Pancreas (tissue), 10 donors: ENCODE measurements around the gene SLC22A6. TPM values are rescaled to one million over a fixed set of nuclear protein-coding genes. Genes with fewer than 3 reads are reported as not detected.

Experiments used
- ATAC-seq, 4 donors: fragments of 200-7000 bp; cut with Tn5 transposase; one replicate each; pipeline versions ENCODE4 v1.8.0 to v1.9.1; 2020; ENCODE audit warnings: mild to moderate bottlenecking in 4 of 4, moderate library complexity in 4 of 4
- DNase-seq, 6 donors: peaks; one replicate each; pipeline ENCODE4 v3.0.0-alpha.2; 2020
- FAIRE-seq: peaks from 2 replicates; lab custom pipeline; 2012; peaks lifted over from hg19 to GRCh38; lab: Jason Lieb, UNC
- H3K27ac ChIP-seq, 4 donors: fragments of 200-600 bp; sonication (generic); 1 replicate in 3 of 4; 2 replicates in 1 of 4; pipeline versions ENCODE4 v1.5.0 to v1.8.0; 2020
- H3K27me3 ChIP-seq, 4 donors: fragments of 200-600 bp; one replicate each; pipeline ENCODE4 v1.8.0; 2021
- H3K36me3 ChIP-seq, 3 donors: fragments of 200-600 bp; sonication (generic) in 1 of 3; one replicate each; pipeline versions ENCODE4 v1.5.0 to v1.8.0; 2020 to 2021
- H3K4me1 ChIP-seq, 3 donors: fragments of 200-600 bp; one replicate each; pipeline ENCODE4 v1.8.0; 2021
- H3K4me3 ChIP-seq, 4 donors: fragments of 200-600 bp; sonication (generic) in 2 of 4; one replicate each; pipeline versions ENCODE4 v1.5.0 to v1.8.0; 2020 to 2021
- H3K9me3 ChIP-seq, 4 donors: fragments of 200-600 bp; one replicate each; pipeline ENCODE4 v1.8.0; 2021
- WGBS, 2 donors: extraction: QIAGEN DNeasy Blood & Tissue Kit; methylation state at CpG; one replicate each; pipeline ENCODE4 v1.1.7; 2013; 5-methylcytosine and 5-hydroxymethylcytosine counted together
- intact Hi-C, 3 donors: fragments of 100-400 bp; cut with DNase I; formaldehyde crosslinking; loops; one replicate each; pipeline versions ENCODE4 v1.11.1 to v1.14.2; 2022
- polyA plus RNA-seq, 2 donors: library from polyadenylated mRNA; stranded (reverse); fragments of 200-250 nt; gene quantifications; one replicate each; pipeline ENCODE4 v1.2.3, GENCODE V29; 2013
- total RNA-seq, 6 donors: library from RNA; stranded (reverse); fragmentation: NEBNext Ultra II Directional in 4 of 6; extraction: Animal tissue kit (Norgen Biotek cat#: 25700) in 4 of 6; gene quantifications; one replicate each; pipeline versions ENCODE4 v1.2.1 to v1.2.4, GENCODE V29; 2021 to 2023
- TF ChIP-seq, protein P1 (sequence below), 4 donors: fragments of 200-600 bp; sonication (generic) in 3 of 4; IDR thresholded peaks; one replicate each; pipeline versions ENCODE4 v1.5.0 to v1.8.0; 2021; ENCODE audit warnings: antibody characterized with exemption in 4 of 4
- donor health status: healthy with polysubstance abuse.
- donor health status: DM: no; HTN: no; CAD: no; lungs with moderate emphysema.
- donor health status: DM: no; HTN: no; CAD: no.
- donor health status: control.
- donor health status: control.
- donor health status: Bipolar disorder and iron deficiency.
- donor health status: DM: yes; HTN: yes; CAD: no.
- donor health status: DM: no; HTN: no; CAD: no.
- donor health status: DM: no; HTN: no; CAD: no.
- donor health status: DM: yes; HTN: yes; CAD: no.

Gene SLC22A6
- total and polyA plus RNA-seq, 8 donors, result not detected

DNA sequence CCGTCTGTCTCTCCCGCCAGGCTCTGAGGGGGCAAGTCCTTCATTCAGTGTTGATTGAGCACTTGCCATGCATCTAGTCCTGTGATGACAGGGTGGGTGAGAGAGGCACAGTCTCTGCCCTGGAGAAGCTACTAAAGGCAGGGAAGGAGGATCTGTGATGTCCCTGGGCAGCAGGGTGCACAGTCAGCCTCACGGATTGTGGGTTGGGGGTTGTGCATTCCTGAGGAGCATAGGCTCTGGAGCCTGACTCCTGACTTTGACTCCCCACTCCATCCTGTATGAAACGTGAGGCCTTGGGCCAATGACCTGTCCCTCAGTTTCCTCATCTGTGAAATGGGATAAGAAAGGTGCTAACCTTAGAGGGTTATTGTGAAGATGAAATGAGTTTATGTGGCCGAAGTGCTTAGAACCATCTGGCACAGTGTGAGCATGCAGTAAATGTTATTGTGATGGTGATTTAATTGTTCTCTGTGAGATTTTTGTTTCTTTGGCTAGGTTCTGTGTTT is 26.2 kb upstream of the SLC22A6 start:
- WGBS, 2 donors, result 82 to 88% methylated on average over 5 of the region's 5 CpGs
- no peak overlapping the region for H3K4me3 ChIP-seq
- TF ChIP-seq, protein P1, sequence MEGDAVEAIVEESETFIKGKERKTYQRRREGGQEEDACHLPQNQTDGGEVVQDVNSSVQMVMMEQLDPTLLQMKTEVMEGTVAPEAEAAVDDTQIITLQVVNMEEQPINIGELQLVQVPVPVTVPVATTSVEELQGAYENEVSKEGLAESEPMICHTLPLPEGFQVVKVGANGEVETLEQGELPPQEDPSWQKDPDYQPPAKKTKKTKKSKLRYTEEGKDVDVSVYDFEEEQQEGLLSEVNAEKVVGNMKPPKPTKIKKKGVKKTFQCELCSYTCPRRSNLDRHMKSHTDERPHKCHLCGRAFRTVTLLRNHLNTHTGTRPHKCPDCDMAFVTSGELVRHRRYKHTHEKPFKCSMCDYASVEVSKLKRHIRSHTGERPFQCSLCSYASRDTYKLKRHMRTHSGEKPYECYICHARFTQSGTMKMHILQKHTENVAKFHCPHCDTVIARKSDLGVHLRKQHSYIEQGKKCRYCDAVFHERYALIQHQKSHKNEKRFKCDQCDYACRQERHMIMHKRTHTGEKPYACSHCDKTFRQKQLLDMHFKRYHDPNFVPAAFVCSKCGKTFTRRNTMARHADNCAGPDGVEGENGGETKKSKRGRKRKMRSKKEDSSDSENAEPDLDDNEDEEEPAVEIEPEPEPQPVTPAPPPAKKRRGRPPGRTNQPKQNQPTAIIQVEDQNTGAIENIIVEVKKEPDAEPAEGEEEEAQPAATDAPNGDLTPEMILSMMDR (IDR thresholded peaks at IDR 0.05), result no peak
- no peak overlapping the region for H3K27ac ChIP-seq
- no peaks in the 10 kb centered on the region for H3K4me1 ChIP-seq
- FAIRE-seq (no peak), ATAC-seq (no peak), DNase-seq (no peak)
- no peaks in the 10 kb centered on the region for H3K27me3 ChIP-seq
- H3K9me3 ChIP-seq, result no peaks in the 10 kb centered on the region
- intact Hi-C loops, result no loop called here
- no peaks in the 10 kb centered on the region for H3K36me3 ChIP-seq

DNA sequence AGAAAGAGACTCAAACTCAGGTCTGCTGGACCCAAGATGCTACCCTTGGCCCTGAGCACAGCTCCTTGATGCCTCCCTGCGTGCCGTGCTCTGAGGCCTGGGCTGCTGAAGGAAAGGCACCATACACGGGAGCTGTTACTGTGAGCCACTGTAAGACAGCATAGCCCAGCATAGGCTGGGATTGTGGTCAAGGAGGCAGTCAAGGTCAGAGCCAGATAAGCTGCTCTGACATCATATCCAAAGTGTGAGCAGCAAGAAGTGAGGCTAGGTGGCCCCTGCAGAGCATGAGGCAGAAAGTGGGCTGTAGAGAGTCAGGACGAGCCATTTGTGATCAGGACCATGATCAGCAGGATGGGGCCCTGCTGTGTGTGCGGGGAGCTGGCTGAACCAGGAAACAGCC is 23.2 kb upstream of the SLC22A6 start:
- DNase-seq (no peak), ATAC-seq (peak in 3 of 4 donors; percentile 65 to 88 (median 76)), FAIRE-seq (no peak)
- 66 to 74% methylated on average over 5 of the region's 5 CpGs for WGBS, 2 donors
- Histone ChIP-seq H3K36me3 (no peaks in the 10 kb centered on the region), H3K4me1 (no peaks in the 10 kb centered on the region), H3K9me3 (no peaks in the 10 kb centered on the region), H3K27me3 (no peaks in the 10 kb centered on the region), H3K4me3 (no peak overlapping the region), H3K27ac (no peak overlapping the region)
- TF ChIP-seq, protein P1 (IDR thresholded peaks at IDR 0.05), result no peak
- intact Hi-C loops, result no loop called here

DNA sequence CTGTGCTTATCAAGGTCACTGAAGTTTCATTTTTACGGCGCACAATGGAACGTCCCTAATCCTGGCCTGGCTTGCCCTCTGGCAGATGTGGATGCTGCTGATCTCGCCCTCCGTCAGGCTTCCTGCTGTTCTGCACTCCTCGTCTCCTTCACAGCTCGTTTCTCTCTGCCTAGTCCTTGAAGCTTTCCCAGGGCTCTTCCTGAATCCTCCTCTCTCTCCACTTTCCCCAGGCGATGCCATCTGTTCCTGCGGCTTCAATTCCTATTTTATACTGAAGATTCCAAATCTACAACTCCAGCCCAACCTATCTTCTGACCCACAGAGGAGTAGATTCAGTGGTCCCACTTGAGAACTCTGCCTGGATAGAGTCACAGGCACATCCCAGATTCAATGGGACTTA is 16.7 kb upstream of the SLC22A6 start:
- no peaks in the 10 kb centered on the region for H3K4me1 ChIP-seq
- 78 to 84% methylated on average over 9 of the region's 9 CpGs for WGBS, 2 donors
- H3K36me3 ChIP-seq, result no peaks in the 10 kb centered on the region
- ATAC-seq (no peak), DNase-seq (no peak), FAIRE-seq (no peak)
- no peak overlapping the region for H3K27ac ChIP-seq
- no peak overlapping the region for H3K4me3 ChIP-seq
- no peaks in the 10 kb centered on the region for H3K9me3 ChIP-seq
- intact Hi-C loops, result no loop called here
- no peaks in the 10 kb centered on the region for H3K27me3 ChIP-seq
- TF ChIP-seq, protein P1 (IDR thresholded peaks at IDR 0.05), result no peak

DNA sequence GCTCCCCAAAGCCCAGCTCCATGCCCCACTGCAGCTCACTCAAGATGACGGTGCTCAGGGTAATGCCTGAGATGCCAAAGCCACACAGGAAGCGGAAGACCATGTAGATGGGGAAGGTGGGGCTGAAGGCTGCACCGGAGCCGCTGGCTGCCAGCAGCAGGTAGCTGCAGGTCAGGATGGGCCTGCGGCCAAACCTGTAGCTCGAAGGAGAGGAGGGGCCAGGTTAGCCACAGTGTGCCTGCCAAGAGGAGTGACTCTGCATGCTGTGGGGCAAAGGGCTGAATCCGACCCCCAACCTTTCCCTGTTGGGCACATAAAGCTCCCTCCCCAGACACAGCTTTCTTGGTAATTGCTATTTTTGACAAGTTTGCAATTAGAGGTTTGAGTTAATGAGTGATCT is 14.9 kb upstream of the SLC22A6 start:
- H3K4me3 ChIP-seq, result no peak overlapping the region
- peak; percentile 56 to 92 (median 81) for ATAC-seq
- H3K36me3 ChIP-seq, result no peaks in the 10 kb centered on the region
- H3K9me3 ChIP-seq, result no peaks in the 10 kb centered on the region
- H3K27ac ChIP-seq, result no peak overlapping the region
- H3K27me3 ChIP-seq, result no peaks in the 10 kb centered on the region
- DNase-seq, result peak in 5 of 6 donors; percentile 35 to 69 (median 60)
- TF ChIP-seq, protein P1 (IDR thresholded peaks at IDR 0.05), result no peak
- FAIRE-seq, result no peak
- intact Hi-C loops, result no loop called here
- no peaks in the 10 kb centered on the region for H3K4me1 ChIP-seq
- 32 to 36% methylated on average over 7 of the region's 7 CpGs for WGBS, 2 donors

DNA sequence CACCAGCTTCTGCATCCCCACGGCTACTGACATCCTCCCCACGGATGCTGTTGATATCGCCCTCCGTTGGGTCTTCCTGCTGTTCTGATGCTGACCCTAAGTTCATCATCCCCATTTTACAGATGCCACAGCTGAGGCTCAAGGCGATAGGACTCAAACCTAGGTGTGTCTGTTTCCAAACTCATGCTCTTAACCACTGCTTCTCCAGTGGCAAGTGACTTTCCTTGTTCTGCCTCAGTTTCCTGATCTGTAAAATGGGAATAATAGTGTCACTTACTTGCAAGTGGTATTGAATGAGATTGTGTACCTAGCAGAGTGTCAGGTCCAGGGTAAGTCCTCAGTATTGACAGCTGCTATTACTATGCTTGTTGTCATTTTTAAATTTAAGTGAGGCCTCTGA is 14.4 kb upstream of the SLC22A6 start:
- Histone ChIP-seq H3K4me1 (no peaks in the 10 kb centered on the region), H3K4me3 (no peak overlapping the region), H3K9me3 (no peaks in the 10 kb centered on the region), H3K36me3 (no peaks in the 10 kb centered on the region), H3K27me3 (no peaks in the 10 kb centered on the region), H3K27ac (no peak overlapping the region)
- DNase-seq (no peak), ATAC-seq (no peak), FAIRE-seq (no peak)
- 85 to 92% methylated on average over 5 of the region's 5 CpGs for WGBS, 2 donors
- TF ChIP-seq, protein P1 (IDR thresholded peaks at IDR 0.05), result no peak
- intact Hi-C loops, result no loop called here
